HG03066 (cell line): ENCODE results near the gene GUCY1A2.
"Not testable (repeated sequence)": the region's sequence is repeated elsewhere in the genome, so short reads cannot be mapped to it uniquely, and the experiment has no call there.

Experiments
- ATAC-seq: cut with Tn5 transposase; IDR thresholded peaks from one replicate; pipeline ENCODE4 v1.9.1; 2021; ENCODE audit warnings: low read depth; ENCODE audit not compliant: unreplicated experiment

GUCY1A2 gene

GRCh38 chr11:107018219-107018901 lies at the start of gene GUCY1A2:
TSS of gene GUCY1A2 (minus strand) at chr11:107018476. CDS start at chr11:107018055, 421 bp downstream.
- peak; percentile 36 for ATAC-seq

- ATAC-seq: no peak
These were observed 36.1 kb upstream of the GUCY1A2 start for GRCh38 chr11:107054391-107054790.

DNA sequence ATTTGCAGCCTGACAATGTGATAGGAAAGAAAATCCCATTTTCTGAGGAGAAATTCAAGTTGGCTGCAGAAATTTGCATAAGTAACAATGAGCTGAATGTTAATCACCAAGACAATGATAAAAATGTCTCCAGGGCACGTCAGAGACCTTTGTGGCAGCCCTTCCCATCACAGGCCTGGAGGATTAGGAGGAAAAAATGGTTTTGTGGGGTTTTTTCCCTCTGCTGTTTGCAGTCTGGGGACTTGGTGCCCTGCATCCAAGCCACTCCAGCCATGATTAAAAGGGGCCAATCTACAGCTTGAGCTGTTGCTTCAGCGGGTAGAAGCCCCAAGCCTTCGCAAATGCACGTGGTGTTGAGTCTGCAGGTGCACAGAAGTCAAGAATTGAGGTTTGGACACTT lies 33.1 kb upstream of the GUCY1A2 start:
- ATAC-seq: not testable (repeated sequence)

GRCh38 chr11:107050899-107051298 lies 32.6 kb upstream of the GUCY1A2 start:
- not testable (repeated sequence) for ATAC-seq

- no peak for ATAC-seq
These were observed 31.8 kb upstream of the GUCY1A2 start for GRCh38 chr11:107050121-107050520.

DNA sequence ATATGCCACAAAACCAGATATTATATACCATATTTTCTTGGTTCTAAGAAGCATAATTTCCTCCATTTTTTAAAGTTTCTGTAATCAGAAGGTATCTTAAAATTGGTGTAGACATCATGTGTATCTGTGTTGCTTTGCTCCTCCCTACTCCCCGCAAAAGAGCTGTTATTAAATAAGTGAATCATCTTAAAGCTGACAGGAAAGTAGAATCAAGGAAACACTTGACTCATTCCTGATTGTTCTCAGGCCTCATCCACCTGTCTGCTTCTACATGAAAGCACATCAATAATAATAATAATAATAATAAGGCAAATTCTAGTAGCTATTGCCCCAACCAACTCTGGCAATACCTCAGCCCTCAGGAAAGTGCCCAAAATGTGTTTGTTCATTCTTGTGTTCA lies 26.2 kb upstream of the GUCY1A2 start:
- ATAC-seq: no peak

- peak; percentile 63 for ATAC-seq
These were observed 25.1 kb upstream of the GUCY1A2 start for GRCh38 chr11:107043242-107044006.

GRCh38 chr11:107042748-107043147 lies 24.5 kb upstream of the GUCY1A2 start:
- ATAC-seq: no peak

DNA sequence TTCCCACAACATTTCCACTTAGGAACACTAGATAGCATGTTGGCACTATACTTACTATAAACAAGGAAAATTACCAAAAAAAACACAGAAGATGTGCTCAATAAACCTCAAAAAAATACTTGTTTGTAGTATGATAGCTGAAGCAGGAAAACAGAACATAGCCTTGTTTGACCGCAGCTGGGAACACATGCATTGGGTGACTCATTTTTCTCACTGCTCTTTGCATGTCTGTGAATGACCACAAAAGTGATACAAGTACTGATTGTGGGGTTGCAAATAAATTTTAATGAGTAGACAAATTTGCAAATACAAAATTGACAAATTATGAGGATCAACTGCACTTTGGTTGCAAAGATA lies 22.8 kb upstream of the GUCY1A2 start:
- no peak for ATAC-seq

GRCh38 chr11:107040433-107041087 lies 22.3 kb upstream of the GUCY1A2 start:
- no peak for ATAC-seq

DNA sequence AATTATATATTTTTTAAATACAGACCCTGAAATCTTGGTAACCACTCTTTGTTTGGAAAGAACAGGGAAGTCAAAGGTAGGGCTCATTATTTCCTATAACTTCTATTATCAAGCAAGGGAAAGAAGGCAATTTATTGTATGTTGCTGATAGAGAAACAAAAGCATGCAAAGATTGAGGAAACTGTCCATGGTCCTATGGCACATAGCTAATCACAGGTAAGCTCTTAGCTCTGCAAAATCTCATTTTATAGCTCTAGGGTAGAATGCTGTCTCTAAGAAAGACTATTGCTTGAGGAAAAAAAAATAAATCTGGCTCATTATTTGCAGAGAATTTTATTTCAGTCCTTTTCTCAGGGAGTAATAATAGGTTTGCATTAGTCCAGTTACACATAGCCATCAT lies 7.4 kb upstream of the GUCY1A2 start:
- ATAC-seq: no peak

DNA sequence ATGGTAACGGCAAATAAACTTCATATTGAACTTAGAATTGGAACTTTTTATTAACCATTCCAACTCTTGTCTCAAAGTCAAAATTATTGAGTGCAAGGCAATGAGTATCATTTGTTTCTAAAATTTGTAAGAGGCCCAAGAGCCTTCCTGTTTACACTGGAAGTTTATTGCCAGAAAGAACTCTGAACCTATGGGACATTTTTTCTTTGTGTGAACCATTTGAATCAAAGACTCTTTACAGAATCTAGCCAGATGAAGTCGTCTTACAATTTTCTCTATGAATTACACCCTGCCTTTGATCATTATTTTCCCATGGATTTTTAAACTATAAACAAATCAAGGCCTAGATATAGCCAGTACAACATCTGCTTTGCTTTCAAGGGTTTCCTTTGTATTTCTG lies 2.3 kb upstream of the GUCY1A2 start:
- no peak for ATAC-seq

GRCh38 chr11:107018902-107019493 lies 722 bp upstream of the GUCY1A2 start:
- no peak for ATAC-seq

DNA sequence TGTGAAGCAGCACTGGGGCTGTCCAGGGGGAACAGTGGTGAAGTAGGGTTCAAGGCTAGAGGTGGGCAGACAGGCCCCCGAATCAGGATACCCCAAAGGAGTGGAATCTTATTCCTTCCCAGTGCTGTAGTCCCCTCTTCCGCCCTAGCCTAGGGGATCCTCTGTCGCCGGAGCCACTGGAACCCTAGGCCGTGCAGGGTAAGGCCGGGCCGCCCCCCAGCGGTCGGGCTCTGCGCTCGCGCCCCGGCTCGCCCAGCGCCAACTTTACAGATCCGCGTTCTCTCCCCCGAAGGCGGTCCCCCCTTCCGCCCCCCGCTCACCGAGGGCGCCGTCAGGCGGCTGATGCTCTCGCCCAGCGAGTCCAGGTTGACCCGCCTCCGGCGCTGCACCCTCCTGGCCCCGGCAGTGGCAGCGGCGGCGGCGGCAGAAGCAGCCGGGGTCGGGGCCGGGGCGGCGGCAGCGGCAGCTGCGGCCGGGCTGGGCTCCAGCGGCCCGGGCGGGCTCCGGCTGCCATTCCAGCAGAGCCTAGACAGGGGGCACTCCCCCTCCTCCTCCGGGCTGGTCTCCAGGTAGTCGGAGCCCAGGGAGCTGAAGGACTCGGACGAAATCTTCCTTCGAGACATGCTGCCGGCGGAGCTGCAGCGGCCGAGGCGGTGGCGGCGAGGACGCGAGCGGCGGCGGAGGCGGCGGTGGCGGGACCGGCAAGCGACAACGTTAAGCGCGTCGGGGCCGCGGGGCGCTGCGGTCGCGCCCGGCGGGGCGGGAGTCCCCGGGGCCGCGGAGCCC lies 650 bp downstream of the GUCY1A2 start:
- ATAC-seq: peak; percentile 73

GRCh38 chr11:107017104-107017432 lies 1.2 kb downstream of the GUCY1A2 start:
- ATAC-seq: no peak

DNA sequence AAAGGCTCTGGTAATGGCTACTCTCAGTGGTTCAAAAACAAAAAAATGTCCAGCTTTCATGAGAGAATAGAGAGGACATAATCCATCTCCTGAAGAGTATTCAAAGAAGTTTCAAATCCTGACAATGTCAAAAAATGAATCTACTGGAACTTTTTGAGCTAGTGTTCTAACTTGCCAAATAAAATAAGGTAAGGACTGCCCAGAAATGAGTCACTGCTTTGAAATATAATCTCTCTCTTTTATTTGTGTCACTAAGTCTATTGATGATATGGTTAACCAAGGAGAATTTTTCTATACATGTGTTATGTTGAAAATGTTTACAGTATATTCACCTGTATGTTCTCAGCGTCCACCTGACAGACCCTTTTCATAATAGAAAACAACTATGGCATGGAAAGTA lies 3.4 kb downstream of the GUCY1A2 start:
- ATAC-seq: no peak

DNA sequence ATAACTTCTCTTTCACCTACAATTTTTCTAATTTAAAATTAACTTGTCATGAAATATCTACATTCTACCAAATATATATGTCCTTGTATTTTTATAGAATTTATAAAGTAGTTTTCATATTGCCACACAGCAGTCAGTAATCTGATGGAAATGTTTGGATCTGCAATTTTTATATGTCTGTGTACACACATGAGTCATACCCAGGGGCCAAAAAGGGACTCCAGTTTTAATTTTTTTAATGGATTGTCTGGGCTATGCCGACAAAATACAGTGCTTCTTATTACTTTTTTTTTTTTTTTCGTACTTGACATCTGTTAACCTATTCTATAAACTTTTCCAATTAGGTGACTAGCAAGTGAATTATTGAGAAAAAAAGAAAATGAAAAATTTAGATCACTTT lies 6.3 kb downstream of the GUCY1A2 start:
- ATAC-seq: no peak

DNA sequence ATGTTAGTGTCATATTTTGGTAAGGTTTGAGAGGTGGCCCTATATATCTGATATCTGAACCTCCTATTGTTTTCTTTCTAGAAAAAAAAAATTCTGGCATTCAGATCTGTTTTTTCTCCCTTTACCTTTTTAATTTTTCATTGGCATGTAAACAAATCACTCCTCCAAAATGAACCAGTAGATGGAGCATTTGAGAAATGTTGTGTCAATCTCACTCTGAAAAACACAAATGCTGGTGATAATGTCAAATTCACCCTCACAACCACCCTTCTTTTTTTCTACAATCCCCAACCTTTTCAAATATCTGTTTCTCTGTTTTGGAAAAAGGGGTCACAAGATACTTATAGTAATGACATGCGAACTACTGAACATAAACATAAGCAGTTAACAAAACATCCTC lies 9.1 kb downstream of the GUCY1A2 start:
- no peak for ATAC-seq

DNA sequence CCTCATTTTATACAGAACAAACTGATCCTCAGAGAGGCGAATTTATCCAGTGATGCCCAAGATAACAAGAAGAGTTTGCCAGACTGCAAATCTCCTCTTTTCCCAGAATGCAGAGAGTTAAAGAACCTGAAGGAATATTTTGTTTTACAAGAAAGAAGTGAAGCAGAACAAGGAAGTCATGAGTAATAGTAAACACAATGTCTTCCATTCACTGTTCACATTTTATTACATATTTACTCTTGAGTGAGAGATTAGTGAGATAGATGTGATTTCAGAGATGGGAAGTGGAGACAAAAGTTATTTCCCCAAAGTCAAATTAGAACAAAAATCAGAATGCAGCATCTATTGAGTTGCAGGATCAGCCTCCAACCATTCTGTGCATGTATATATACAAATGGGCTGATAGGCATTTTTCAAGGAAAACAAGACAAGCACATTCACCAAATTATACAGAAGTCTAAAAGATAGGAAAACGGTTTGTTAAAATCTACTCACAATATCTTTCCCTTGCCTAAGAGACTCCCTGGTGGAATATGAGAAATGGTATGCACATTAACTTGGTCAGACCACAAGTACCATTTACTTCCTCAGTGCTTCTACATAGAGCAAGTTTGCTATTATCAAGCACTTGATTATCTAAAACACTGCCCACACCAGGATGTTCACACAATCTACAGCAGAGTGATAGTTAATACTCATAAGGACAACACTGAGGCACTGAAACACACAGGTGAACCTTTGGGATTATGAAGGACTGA lies 12.0 kb downstream of the GUCY1A2 start:
- no peak for ATAC-seq

DNA sequence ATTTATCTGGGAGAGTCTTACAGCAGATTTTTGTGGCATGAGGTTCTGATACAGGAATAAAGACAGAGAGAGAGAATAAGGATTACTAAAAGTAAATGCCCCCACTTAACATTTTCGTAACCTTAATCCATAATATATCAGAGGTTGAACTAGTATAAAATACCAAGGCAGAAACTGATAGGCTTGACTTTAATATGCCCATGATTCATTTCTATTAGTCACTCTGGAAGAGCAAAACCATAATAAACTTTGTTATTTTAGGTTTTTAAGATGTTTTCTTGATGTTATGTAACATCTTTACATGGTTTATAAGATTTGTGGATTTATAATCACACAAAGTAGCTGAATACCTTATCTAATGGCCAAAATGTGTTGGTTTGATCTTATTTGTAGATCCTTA lies 19.1 kb downstream of the GUCY1A2 start:
- ATAC-seq: no peak
